Caco-2 (cell line): ENCODE data around the gene TRAF3. TPM values are rescaled to one million over a fixed set of nuclear protein-coding genes. Genes with fewer than 3 reads are reported as not detected.

Experiments
- BruUV-seq: library from RNA; stranded (reverse); fragments of 400-500 nt; replicated peaks from 2 replicates; lab custom pipeline; 2021; lab: Mats Ljungman, UMichigan
- CTCF ChIA-PET: fragments of 300-600 bp; sonication (Branson Sonifier 250); formaldehyde crosslinking; loops from one replicate; lab custom pipeline; 2022; ENCODE audit warnings: antibody characterized with exemption; lab: Charles Lee
- POLR2A ChIA-PET: fragments of 300-600 bp; sonication (Branson Sonifier 250); formaldehyde crosslinking; loops from one replicate; lab custom pipeline; 2022; ENCODE audit warnings: antibody characterized with exemption; lab: Charles Lee
- DNase-seq, 2 experiments: peaks; one replicate each; pipeline versions ENCODE4 v3.0.0 to v3.0.0-alpha.2; 2020 to 2022
- H3K27me3 ChIP-seq: replicated peaks from 2 replicates; pipeline ENCODE4 v1.6.0; 2011; ENCODE audit warnings: low read length; ENCODE audit not compliant: control insufficient read depth, insufficient read depth
- H3K36me3 ChIP-seq: 2 replicates; pipeline ENCODE4 v1.5.1; 2011; ENCODE audit warnings: low read length; ENCODE audit not compliant: control insufficient read depth, insufficient read depth
- H3K4me1 ChIP-seq: fragments of 250-450 bp; sonication (Bioruptor Pico); 2 replicates; pipeline ENCODE4 v1.5.1; 2020; ENCODE audit warnings: mild to moderate bottlenecking
- H3K4me3 ChIP-seq: 2 replicates; pipeline ENCODE4 v1.5.1; 2011; ENCODE audit warnings: low read depth, mild to moderate bottlenecking, control low read depth, low read length
- H3K9me3 ChIP-seq: fragments of 250-450 bp; sonication (Bioruptor Pico); 2 replicates; pipeline ENCODE4 v1.5.1; 2020; ENCODE audit warnings: mild to moderate bottlenecking, moderate library complexity
- H3K27ac Mint-ChIP-seq: one replicate; pipeline ENCODE4 v1.8.0; 2022; ENCODE audit warnings: mixed read lengths; ENCODE audit not compliant: unreplicated experiment
- H3K27me3 Mint-ChIP-seq: one replicate; pipeline ENCODE4 v1.8.0; 2022; ENCODE audit warnings: mixed read lengths; ENCODE audit not compliant: insufficient read depth, unreplicated experiment
- H3K36me3 Mint-ChIP-seq: one replicate; pipeline ENCODE4 v1.8.0; 2022; ENCODE audit warnings: mild to moderate bottlenecking, mixed read lengths; ENCODE audit not compliant: insufficient read depth, unreplicated experiment
- H3K4me1 Mint-ChIP-seq: one replicate; pipeline ENCODE4 v1.8.0; 2022; ENCODE audit warnings: low read depth, mixed read lengths; ENCODE audit not compliant: unreplicated experiment
- H3K4me3 Mint-ChIP-seq: one replicate; pipeline ENCODE4 v1.8.0; 2022; ENCODE audit warnings: mild to moderate bottlenecking, moderate library complexity, mixed read lengths; ENCODE audit not compliant: unreplicated experiment
- H3K9me3 Mint-ChIP-seq: one replicate; pipeline ENCODE4 v1.8.0; 2022; ENCODE audit warnings: mixed read lengths; ENCODE audit not compliant: unreplicated experiment
- intact Hi-C: fragments of 100-400 bp; cut with micrococcal nuclease; formaldehyde crosslinking; loops from one replicate; pipeline ENCODE4 v1.10.0; 2022; ENCODE audit not compliant: unreplicated experiment
- total RNA-seq: library from RNA; stranded (reverse); gene quantifications from 2 replicates; pipeline ENCODE4 v1.2.3, GENCODE V29; 2022
- TF ChIP-seq, protein P1 (sequence below), 2 experiments: fragments of 200-600 bp in 1 of 2; IDR thresholded peaks; 1 replicate in 1 of 2; 2 replicates in 1 of 2; pipeline versions ENCODE4 v1.5.1 to v1.8.0; 2011 to 2022; ENCODE audit warnings: antibody characterized with exemption in 1 of 2, control low read depth in 1 of 2, inconsistent platforms in 1 of 2, low read depth in 1 of 2, low read length in 1 of 2, mild to moderate bottlenecking in 1 of 2, moderate library complexity in 1 of 2; ENCODE audit not compliant: insufficient read depth in 1 of 2, severe bottlenecking in 1 of 2, unreplicated experiment in 1 of 2

TRAF3 gene
- total RNA-seq, 1 experiment from 2014 or later = 16.6 TPM

DNA sequence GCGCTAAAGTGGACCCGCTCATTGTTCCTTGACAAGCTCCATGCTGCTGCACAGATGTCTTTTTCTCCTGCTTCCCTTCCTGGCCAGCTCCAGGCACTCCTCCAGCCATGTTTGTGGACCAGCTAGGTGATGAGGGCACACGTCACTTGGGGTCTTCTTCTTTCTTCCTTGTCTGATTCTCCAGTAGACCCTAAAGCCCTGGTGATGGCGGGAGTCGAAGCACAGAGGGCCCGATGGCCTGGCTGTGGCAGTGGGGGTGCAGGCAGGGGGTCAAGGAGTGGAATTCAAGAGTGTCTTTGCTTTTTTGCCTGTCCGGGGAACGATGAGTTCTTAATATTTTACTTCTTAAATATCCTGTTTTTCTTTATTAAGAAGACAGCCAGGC lies 122.3 kb downstream of the TRAF3 start:
- Mint-ChIP-seq H3K36me3 (peaks cover 20% of the 10 kb centered on the region), H3K9me3 (no peaks in the 10 kb centered on the region), H3K27me3 (no peaks in the 10 kb centered on the region), H3K4me3 (no peak overlapping the region), H3K4me1 (no peaks in the 10 kb centered on the region), H3K27ac (no peak overlapping the region)
- no peak for DNase-seq
- Histone ChIP-seq H3K4me3 (no peak overlapping the region), H3K36me3 (no peaks in the 10 kb centered on the region), H3K4me1 (no peaks in the 10 kb centered on the region), H3K27me3 (no peaks in the 10 kb centered on the region), H3K9me3 (no peaks in the 10 kb centered on the region)
- CTCF ChIA-PET = no interaction called here
- TF ChIP-seq, protein P1, sequence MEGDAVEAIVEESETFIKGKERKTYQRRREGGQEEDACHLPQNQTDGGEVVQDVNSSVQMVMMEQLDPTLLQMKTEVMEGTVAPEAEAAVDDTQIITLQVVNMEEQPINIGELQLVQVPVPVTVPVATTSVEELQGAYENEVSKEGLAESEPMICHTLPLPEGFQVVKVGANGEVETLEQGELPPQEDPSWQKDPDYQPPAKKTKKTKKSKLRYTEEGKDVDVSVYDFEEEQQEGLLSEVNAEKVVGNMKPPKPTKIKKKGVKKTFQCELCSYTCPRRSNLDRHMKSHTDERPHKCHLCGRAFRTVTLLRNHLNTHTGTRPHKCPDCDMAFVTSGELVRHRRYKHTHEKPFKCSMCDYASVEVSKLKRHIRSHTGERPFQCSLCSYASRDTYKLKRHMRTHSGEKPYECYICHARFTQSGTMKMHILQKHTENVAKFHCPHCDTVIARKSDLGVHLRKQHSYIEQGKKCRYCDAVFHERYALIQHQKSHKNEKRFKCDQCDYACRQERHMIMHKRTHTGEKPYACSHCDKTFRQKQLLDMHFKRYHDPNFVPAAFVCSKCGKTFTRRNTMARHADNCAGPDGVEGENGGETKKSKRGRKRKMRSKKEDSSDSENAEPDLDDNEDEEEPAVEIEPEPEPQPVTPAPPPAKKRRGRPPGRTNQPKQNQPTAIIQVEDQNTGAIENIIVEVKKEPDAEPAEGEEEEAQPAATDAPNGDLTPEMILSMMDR (IDR thresholded peaks at IDR 0.05; ENCODE audit: insufficient read depth in 1 of 2, low read depth in 1 of 2, low read length in 1 of 2, severe bottlenecking in 1 of 2, unreplicated experiment in 1 of 2) = no peak
- no TSS peak for BruUV-seq
- intact Hi-C loops = no loop called here
- POLR2A ChIA-PET = no interaction called here

DNA sequence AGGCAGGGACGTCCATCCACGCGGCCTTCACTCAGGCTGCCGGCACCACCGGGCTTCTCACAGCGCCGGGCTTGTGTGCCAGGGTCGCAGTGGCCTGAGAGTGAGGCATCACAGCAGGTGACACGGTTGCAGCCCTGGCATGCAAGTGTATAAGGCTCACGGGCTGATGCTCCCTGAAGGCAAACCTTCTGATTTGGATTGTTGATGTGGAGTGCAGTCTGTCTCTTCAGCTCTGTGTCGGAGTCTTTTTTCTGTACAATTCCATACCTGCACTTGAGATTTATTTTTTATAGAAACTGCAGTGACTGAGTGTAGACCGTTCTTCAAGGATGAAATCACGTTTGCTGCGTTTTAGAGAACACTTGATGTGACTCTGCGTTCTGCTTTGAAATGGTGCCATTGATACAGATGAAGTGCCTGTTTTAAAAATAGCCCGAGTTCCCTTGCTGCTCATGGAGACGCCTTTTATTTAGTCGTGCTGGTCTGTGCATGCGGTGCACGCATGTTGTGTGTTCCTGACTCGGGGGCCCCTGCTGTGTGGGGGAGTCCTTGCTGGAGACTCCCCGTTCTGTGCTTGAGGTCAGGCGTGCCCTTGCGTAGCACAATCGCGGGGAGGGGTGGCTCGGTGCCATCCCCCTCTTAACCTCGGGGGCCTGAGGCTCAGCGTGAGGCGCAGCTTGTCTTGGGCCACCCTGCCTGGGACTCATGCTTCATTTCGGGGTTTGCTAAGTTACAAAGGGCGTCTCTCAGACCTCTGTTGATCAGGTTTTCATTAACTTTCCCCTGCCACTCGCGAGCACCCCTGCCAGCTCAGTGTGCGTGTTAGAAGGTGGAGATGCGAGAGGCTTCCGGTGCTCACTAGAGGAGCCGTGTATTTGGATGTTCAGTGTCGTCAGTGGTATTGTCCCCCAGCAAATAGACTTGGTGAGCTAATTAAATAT lies 123.7 kb downstream of the TRAF3 start:
- no peak for DNase-seq
- peaks cover 20% of the 10 kb centered on the region for H3K36me3 Mint-ChIP-seq
- no peak overlapping the region for H3K4me3 Mint-ChIP-seq
- no peaks in the 10 kb centered on the region for H3K9me3 Mint-ChIP-seq
- H3K27ac Mint-ChIP-seq = no peak overlapping the region
- no TSS peak for BruUV-seq
- H3K4me1 Mint-ChIP-seq = no peaks in the 10 kb centered on the region
- Histone ChIP-seq H3K4me3 (no peak overlapping the region), H3K27me3 (no peaks in the 10 kb centered on the region), H3K9me3 (no peaks in the 10 kb centered on the region), H3K4me1 (no peaks in the 10 kb centered on the region), H3K36me3 (no peaks in the 10 kb centered on the region; the same call in 1 of the 2 replicates)
- TF ChIP-seq, protein P1 (IDR thresholded peaks at IDR 0.05; ENCODE audit: insufficient read depth in 1 of 2, low read depth in 1 of 2, low read length in 1 of 2, severe bottlenecking in 1 of 2, unreplicated experiment in 1 of 2) = no peak
- intact Hi-C loops = no loop called here
- H3K27me3 Mint-ChIP-seq = no peaks in the 10 kb centered on the region
- ChIA-PET CTCF (no interaction called here), POLR2A (interaction anchor here (0.6 kb wide), 1 partner anchor 175 kb away, joined by 6 read pairs; no protein-coding TSS in a partner anchor)

DNA sequence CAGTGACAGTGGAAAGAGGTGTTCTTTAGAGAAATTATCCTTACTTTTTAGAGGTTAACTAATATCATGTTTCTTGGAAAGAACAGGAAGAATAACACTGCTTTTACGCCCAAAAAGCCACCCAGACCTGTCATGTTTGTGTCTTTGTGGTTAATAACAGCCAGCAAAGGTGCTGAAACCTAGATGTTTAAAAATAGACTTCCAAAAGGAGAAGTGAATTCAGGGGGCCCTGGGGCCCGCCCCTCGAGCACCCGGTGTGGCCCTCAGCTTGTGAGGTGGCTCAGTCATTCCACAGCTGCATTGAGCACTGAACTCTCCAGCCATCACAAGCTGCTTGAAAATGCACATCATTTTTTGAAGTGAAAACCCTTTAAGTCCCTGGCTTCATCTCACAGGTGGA lies 124.4 kb downstream of the TRAF3 start:
- intact Hi-C loops = no loop called here
- POLR2A ChIA-PET = no interaction called here

More for the DNA sequence above, 124.4 kb downstream of the TRAF3 start:
- Mint-ChIP-seq H3K27ac (no peak overlapping the region), H3K36me3 (peaks cover 20% of the 10 kb centered on the region), H3K27me3 (no peaks in the 10 kb centered on the region), H3K9me3 (no peaks in the 10 kb centered on the region), H3K4me3 (no peak overlapping the region), H3K4me1 (no peaks in the 10 kb centered on the region)
- no peak for DNase-seq
- no TSS peak for BruUV-seq
- H3K4me1 ChIP-seq = no peaks in the 10 kb centered on the region
- CTCF ChIA-PET = no interaction called here
- H3K36me3 ChIP-seq = no peaks in the 10 kb centered on the region; the same call in 1 of the 2 replicates
- no peaks in the 10 kb centered on the region for H3K9me3 ChIP-seq
- TF ChIP-seq, protein P1 (IDR thresholded peaks at IDR 0.05; ENCODE audit: insufficient read depth in 1 of 2, low read depth in 1 of 2, low read length in 1 of 2, severe bottlenecking in 1 of 2, unreplicated experiment in 1 of 2) = no peak
- H3K4me3 ChIP-seq = no peak overlapping the region
- no peaks in the 10 kb centered on the region for H3K27me3 ChIP-seq
